HG02840 (cell line): ENCODE measurements around the gene FAXC.
"Not testable (repeated sequence)": the region's sequence is repeated elsewhere in the genome, so short reads cannot be mapped to it uniquely, and the experiment has no call there.

ENCODE experiments used
- ATAC-seq: cut with Tn5 transposase; IDR thresholded peaks from one replicate; pipeline ENCODE4 v1.9.1; 2021; ENCODE audit warnings: mild to moderate bottlenecking, moderate library complexity, moderate number of reproducible peaks; ENCODE audit not compliant: unreplicated experiment, low FRiP score

FAXC gene

DNA sequence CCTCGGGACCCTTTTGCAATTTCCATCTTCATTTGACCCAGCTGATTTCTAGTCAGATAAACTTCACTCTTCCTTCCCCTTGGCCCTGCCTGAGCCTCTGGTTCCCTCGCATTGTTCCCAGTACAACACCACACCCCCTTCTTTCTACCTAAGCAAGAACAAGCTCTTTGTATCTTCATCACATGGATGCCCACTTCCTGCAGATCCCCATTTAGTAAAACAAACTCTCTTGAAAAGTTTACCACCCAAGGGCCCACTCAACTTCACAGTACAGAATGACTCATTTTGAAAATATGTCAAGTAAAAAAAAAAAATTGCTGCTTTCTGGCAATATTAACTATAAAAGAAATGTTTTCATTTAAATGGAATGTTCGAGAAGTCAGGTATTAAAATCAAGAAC lies 5.2 kb downstream of the FAXC start:
- no peak for ATAC-seq

DNA sequence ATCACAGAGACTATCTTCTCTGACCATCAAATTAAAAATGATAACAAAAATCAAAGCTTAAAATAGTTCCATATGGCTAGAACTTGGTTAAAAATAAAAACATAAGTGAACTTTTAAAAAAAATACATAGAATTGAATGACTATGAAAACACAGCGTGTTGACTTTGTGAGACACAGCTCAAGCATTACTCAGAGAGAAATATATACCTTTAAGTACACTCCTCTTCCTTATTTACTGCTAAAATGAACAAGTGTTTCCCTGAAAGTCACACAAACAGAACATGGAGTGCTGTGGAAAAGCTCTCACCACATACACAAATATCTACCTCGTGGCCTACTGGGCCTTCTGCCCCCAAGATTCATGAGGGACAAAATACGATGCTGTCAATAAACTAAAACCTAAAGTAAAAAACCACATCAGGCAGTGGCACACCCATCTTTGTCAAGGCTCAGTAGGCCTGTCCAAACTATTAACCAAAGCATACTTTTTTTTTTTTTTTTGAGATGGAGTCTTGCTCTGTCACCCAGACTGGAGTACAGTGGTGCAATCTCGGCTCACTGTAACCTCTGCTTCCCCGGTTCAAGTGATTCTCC lies 7.5 kb downstream of the FAXC start:
- no peak for ATAC-seq

GRCh38 chr6:99338188-99338587 lies 11.3 kb downstream of the FAXC start:
- ATAC-seq = no peak

- ATAC-seq = not testable (repeated sequence)
These were observed 14.2 kb downstream of the FAXC start for GRCh38 chr6:99335298-99335697.

- no peak for ATAC-seq
These were observed 14.8 kb downstream of the FAXC start for GRCh38 chr6:99334526-99335127.

DNA sequence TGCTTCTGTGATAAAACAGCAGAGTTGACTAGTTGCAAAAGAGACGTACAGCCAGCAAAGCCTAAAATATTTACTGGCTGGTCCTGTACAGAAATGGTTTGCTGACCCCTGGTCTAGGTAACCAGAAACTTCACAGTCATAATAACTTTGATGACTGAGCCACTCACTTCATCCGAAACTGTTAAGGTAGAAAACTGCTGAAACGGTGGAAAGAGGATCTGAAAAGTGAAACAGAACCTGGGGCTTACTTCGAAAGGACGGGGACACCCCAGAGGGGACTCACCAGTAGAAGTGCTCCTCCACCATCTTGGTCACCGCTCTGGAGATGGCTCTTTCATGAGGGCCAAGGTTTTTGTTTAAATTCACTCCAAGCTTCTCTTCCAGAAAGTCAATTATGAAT lies 16.4 kb downstream of the FAXC start:
- ATAC-seq = peak; percentile 88

DNA sequence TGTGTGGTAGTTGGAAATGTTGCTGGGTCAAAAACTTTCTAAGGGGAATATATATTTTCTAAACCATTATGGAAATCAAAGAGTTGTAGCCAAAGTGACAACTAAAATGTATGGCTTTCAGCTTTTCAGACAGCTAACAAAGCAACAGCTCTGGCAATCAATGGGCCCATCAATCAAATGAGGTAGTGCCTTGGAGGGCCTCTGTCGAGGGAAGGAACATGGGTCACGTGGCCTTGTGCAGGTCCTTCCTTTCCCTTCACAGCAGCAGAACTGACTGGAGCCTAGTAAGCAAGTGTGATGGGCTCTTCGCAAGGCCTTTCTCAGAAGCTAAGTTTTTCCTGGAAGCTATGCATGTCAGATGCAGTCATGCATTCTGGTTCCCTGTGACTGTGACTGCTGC lies 17.9 kb downstream of the FAXC start:
- no peak for ATAC-seq

DNA sequence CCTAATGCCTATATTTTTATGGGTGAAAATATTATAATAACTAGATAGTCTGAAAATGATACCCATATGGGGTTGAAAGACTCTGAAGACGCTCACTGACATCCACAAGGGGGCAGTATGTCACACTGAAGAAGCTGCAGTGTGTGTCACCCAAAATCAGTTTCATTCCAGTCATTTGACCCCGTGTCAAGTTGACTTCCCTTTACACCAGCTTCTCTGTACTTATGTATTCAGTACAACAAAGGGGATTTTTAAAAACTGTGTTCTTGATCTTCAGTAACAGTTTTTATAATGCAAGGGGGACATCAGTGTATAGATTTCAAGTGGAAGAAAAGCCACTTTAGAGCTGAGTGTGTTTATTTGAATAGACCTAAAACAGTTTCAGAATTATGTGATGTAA lies 19.3 kb downstream of the FAXC start:
- ATAC-seq = peak; percentile 69

DNA sequence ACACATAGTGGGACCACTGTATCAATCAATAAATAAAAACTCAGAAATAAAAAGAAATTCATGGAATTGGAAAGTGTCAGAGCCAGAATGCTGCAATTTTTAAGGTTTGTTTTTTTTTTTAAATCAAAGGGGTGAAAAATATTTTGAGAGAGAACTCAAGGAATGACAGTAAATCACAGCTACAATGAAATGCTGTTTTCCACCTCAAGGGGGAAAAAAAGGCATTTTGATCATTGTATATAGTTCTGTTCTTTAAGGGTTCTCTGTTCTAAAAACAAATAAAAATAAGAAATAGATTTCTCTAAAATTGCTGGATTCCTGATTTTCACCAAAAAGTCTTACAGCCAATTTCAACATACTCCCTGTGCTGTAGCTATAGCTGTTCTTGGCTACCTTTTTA lies 24.5 kb downstream of the FAXC start:
- no peak for ATAC-seq

- no peak for ATAC-seq
These were observed 30.9 kb downstream of the FAXC start for GRCh38 chr6:99318566-99318965.

GRCh38 chr6:99312354-99312753 lies 37.1 kb downstream of the FAXC start:
- no peak for ATAC-seq

DNA sequence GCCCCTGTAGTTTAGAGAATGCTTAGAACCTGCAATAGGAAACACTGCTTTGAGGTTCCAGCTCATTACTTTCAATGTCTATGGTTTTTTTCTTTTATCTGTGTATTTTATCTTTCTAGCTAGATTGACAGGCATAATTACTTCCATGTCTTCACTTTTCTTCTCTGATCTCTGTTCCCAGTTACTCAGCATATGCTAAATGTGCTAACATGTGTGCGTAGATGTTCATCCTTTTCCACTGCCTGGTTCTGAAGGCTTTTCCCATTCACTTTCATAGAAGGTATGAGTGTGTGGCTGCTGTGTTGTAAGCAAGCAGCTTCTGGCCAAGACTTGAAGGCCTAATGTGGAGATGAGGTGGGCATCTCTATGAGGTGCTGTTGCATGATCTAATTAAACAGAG lies 38.9 kb downstream of the FAXC start:
- no peak for ATAC-seq

DNA sequence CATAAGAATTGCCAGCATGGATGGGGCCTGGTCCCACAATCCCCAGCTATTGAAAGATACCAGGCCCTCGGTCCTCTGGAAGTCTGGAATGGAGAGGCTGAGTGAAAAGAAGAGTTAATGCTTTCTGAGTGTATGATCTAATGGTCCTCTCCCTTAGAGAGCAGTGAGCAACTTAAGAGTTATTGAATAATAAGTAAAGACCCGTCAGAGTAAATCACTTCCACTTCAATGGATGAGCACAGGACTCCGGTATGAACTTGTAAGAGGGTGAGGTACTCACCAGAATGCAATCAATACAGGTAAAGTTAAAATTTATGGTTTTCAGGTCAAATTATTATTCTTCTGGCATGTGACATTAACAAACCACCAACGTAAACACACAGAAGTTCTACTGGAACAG lies 39.9 kb downstream of the FAXC start:
- ATAC-seq = no peak

GRCh38 chr6:99308788-99309187 lies 40.7 kb downstream of the FAXC start:
- no peak for ATAC-seq

DNA sequence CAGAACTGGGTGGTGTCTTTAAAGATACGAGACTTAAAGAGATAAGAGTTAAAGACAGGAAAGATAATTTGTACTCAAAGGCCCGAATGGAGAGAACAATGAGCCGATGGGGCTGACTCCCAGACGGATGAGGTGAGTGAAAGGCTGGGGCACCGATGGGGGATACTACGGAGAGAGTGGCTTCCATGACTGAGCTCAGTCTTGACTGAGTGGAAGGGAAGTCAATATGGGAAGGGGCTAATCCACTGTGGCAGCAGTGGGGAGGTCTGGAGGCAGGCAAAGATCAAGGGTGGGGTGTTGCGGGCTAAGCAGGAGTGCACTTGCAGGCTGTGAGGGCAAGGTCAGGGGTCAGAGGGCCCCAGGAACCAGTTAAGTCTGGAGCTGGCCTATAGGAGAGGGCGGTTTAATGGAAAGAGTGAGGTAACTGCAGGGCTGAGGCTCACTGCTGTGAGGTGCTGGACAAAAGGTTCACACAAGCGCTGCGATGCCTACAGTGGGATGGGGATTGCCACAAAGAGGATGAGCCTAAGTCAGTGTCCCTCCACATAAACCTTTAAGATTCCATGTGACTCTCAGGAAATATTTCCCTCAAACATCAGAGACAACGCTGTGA lies 42.1 kb downstream of the FAXC start:
- ATAC-seq = no peak

DNA sequence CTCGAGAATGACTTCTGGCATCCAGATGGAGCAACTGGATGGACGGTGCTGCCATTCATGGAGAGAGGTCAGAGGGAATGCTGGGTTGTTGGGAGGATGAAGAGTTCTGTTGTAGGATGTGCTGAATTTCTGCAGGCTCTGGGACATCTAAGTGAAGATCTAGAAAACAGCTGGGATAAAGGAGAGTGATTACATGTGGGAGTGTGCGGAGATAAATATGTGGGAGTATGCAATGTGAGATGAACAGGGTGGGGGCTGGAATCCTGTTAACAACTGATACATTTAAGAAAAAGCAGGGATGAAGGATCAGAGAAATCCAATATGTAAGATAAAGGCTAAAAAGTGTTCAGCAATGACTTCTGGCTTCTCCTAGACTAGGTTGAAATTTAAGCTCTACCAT lies 43.1 kb downstream of the FAXC start:
- ATAC-seq = no peak

GRCh38 chr6:99305021-99305554 lies 44.4 kb downstream of the FAXC start:
- no peak for ATAC-seq

DNA sequence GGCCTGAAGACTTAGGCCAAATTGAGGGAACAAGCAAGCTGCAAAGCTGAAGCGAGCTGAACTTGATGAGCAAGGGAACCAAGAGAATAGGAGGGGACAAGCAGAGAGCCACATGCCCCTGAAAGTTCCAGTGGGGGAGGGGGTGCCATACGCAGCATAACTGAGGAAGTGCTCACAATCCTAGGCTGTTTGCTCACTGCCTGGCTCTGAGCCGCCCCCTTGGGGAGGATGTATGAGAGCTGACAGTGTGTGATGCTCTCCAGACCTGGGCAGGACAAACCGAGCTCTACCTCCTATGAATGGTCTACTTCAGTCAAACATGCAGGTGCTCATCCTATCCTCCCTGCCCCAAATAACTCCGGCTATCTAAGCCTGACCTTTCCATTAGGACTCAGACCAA lies 52.1 kb downstream of the FAXC start:
- ATAC-seq = no peak

GRCh38 chr6:99297006-99297405 lies 52.5 kb downstream of the FAXC start:
- ATAC-seq = no peak

GRCh38 chr6:99296261-99296660 lies 53.2 kb downstream of the FAXC start:
- ATAC-seq = no peak

GRCh38 chr6:99295276-99295675 lies 54.2 kb downstream of the FAXC start:
- no peak for ATAC-seq

DNA sequence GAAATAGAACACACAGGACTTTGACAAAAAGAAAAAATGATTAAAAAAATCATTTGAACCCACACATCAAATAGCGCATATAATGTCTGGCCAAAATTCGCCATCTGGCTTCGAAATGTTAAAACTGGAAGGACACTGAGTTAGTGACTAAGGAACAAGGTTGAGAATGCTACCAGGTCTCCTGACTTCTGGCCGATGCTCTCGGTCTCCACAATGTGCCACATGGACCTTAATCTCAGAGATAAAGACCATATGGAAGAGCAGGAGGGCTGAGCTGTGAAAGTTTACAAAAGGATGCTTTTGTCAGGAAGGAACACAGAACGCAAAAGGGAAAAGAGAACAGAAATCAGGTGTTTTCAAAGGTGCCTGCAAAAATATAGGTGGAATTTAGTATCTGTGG lies 54.7 kb downstream of the FAXC start:
- no peak for ATAC-seq
